ENCODE data around the gene ST3GAL6. TPM values are rescaled to one million over a fixed set of nuclear protein-coding genes. Genes with fewer than 3 reads are reported as not detected.

ST3GAL6 gene
- total and polyA plus RNA-seq, 2 experiments from 2014 or later, result 41.1 to 41.7 TPM

DNA sequence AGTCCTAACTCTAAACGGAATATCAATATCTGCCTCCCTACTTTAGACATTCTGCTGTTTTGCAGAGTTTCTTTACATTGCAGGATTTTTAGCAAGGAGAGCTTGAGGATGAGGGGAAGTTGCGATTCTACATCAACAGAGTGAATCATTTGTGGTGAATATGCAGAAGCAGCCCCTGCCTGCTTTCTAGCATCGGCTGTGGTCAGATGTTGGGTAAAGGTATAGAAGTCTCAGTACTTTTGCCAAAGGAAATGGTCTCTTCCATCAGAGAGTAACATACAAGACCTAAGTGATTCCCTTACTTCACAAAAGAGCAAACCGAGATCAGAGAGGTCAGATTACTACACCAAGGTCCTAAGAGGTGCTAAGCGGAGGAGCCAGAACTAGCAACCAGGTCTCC lies 15.2 kb downstream of the ST3GAL6 start:
- TF ChIP-seq, protein P1, sequence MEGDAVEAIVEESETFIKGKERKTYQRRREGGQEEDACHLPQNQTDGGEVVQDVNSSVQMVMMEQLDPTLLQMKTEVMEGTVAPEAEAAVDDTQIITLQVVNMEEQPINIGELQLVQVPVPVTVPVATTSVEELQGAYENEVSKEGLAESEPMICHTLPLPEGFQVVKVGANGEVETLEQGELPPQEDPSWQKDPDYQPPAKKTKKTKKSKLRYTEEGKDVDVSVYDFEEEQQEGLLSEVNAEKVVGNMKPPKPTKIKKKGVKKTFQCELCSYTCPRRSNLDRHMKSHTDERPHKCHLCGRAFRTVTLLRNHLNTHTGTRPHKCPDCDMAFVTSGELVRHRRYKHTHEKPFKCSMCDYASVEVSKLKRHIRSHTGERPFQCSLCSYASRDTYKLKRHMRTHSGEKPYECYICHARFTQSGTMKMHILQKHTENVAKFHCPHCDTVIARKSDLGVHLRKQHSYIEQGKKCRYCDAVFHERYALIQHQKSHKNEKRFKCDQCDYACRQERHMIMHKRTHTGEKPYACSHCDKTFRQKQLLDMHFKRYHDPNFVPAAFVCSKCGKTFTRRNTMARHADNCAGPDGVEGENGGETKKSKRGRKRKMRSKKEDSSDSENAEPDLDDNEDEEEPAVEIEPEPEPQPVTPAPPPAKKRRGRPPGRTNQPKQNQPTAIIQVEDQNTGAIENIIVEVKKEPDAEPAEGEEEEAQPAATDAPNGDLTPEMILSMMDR (IDR thresholded peaks at IDR 0.05; ENCODE audit: low read depth, low read length), result no peak
- no peaks in the 10 kb centered on the region for H3K27me3 ChIP-seq
- peaks cover 7% of the 10 kb centered on the region for H3K4me1 ChIP-seq (ENCODE audit: low read depth)
- no peak overlapping the region for H3K4me3 ChIP-seq
- no peak overlapping the region for H3K27ac ChIP-seq
- peaks cover 13% of the 10 kb centered on the region for H3K36me3 ChIP-seq
- DNase-seq (ENCODE audit: low read depth in 1 of 2, low spot score in 1 of 2), result no peak
- no peaks in the 10 kb centered on the region for H3K9me3 ChIP-seq (ENCODE audit: low read depth)

DNA sequence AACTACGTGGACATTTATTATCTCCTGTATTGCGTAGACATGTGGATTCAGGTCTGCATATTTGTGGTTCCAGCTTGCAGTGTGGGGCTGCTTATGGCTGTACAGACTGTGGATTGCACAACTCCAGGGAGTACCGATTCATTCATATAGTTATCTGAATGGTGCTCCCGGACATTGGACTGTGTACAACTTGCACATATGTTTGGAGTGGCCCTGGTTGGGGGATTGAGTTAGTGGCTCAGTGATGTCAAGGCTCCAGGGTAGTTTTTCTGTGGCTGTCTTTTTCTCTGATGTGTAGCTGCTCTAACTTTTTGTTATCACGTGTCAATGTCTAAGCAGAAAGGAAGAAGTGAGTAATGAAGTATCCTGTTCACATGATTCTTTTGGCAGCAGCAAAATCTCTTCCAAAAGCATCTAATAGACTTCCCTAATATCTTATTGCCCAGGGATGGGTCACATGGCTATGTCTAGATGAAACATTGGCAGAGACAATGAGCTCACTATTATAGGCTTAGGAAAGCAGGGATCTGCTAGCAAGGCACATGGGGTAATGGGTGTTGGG lies 15.8 kb downstream of the ST3GAL6 start:
- Histone ChIP-seq H3K4me3 (no peak overlapping the region), H3K36me3 (peaks cover 16% of the 10 kb centered on the region), H3K27me3 (no peaks in the 10 kb centered on the region), H3K9me3 (ENCODE audit: low read depth) (no peaks in the 10 kb centered on the region), H3K4me1 (ENCODE audit: low read depth) (peaks cover 7% of the 10 kb centered on the region), H3K27ac (peak overlapping the region; percentile 12)
- peak in 1 of 2 donors; percentile 99 for DNase-seq (ENCODE audit: low read depth in 1 of 2, low spot score in 1 of 2)
- TF ChIP-seq, protein P1 (IDR thresholded peaks at IDR 0.05; ENCODE audit: low read depth, low read length), result no peak

DNA sequence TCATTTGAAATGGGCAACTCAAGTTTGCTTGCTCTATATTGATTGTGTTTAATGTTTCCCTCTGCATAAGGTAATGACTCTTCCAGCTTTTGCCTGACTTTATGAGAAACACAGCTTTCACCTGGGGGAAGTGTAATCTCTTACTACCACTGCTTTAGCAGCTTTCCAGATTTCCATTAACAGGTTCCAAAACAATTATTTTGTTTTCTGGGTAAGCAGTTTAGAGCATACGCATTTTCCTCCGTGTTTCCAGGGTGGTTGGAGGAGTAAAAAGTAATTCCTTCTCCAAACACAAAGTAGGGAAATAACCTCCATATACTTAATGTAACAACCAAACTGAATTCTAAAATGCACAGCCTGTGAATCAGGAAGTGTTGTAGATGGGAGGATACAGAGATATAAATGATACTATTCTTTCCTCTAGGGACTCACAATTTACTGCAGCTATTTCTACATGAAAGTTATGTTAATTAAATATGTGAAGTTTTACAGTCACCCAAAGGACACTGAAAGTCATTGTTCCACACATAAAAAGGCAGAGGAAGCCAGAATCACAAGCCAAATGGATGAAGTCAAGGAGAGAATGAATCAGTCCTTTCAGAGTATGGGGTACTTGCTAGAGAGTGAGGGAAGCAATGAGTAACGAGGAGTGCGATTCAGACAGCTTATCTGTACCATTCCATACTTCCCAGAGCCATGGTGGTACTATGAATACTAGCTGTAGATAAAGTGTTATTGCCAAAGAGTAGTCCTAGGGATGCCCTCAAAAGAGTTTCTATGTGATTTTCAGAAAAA lies 16.6 kb downstream of the ST3GAL6 start:
- Histone ChIP-seq H3K36me3 (peaks cover 20% of the 10 kb centered on the region), H3K4me1 (ENCODE audit: low read depth) (peaks cover 7% of the 10 kb centered on the region), H3K9me3 (ENCODE audit: low read depth) (no peaks in the 10 kb centered on the region), H3K4me3 (no peak overlapping the region), H3K27me3 (no peaks in the 10 kb centered on the region), H3K27ac (peak overlapping the region; percentile 12)
- peak in 1 of 2 donors; percentile 90 for DNase-seq (ENCODE audit: low read depth in 1 of 2, low spot score in 1 of 2)
- TF ChIP-seq, protein P1 (IDR thresholded peaks at IDR 0.05; ENCODE audit: low read depth, low read length), result no peak

DNA sequence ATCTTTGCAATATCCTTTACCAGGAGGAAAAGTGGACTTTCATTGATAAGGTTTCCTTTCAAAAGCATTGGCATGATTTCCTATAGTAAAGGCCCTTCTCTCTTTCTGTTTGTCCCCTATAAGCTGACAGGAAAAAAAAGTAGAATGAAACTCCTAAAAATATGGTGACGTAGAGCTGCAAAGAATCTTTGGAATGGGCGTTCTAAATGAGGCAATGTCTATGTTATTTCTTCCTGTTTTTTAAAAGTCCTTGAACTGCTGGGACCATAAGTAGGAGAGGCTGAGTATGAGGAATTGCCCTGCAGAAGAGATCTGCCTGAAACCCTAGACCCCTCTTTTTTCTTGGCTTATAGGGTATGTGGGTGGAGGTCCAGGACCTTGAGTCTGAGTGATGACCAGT lies 17.2 kb downstream of the ST3GAL6 start:
- DNase-seq (ENCODE audit: low read depth in 1 of 2, low spot score in 1 of 2), result peak in 1 of 2 donors; percentile 86
- no peaks in the 10 kb centered on the region for H3K9me3 ChIP-seq (ENCODE audit: low read depth)
- peaks cover 6% of the 10 kb centered on the region for H3K4me1 ChIP-seq (ENCODE audit: low read depth)
- H3K36me3 ChIP-seq, result peaks cover 20% of the 10 kb centered on the region
- H3K27ac ChIP-seq, result no peak overlapping the region
- TF ChIP-seq, protein P1 (IDR thresholded peaks at IDR 0.05; ENCODE audit: low read depth, low read length), result no peak
- no peak overlapping the region for H3K4me3 ChIP-seq
- no peaks in the 10 kb centered on the region for H3K27me3 ChIP-seq

DNA sequence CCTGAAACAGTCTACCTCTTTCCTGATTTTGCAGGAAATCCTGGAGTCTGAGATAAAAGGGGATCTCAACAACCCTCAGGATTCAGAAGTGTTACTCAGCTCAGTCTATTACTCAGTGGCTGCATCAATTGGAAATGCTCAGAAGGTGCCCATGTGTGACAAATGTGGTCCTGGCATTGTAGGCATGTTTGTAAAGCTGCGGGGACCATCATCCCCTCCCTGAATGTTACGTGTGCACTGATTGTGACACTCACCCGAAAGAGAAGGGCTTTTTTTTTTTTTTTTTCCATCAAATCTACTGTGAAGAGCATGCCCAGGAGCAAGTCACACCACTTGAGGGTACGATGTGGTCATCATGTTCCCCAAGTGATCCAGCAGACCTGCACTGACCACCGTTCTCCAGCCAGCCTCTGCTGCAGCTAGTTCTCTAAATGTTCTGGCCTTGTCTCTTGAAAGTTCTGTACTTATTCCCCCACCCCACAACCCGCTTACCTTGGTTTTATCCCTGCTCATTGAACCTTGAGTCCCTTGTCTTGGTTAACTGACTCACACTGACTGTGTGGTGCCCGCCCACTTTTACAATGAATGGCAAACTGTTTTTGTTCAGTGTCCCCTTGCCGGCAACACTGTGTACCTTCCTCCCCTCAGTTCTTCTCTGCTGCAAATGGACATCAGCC lies 19.8 kb downstream of the ST3GAL6 start:
- TF ChIP-seq, protein P1 (IDR thresholded peaks at IDR 0.05; ENCODE audit: low read depth, low read length), result no peak
- Histone ChIP-seq H3K4me1 (ENCODE audit: low read depth) (peaks cover 20% of the 10 kb centered on the region), H3K27ac (no peak overlapping the region), H3K9me3 (ENCODE audit: low read depth) (no peaks in the 10 kb centered on the region), H3K4me3 (no peak overlapping the region), H3K27me3 (no peaks in the 10 kb centered on the region), H3K36me3 (peaks cover 20% of the 10 kb centered on the region)
- DNase-seq (ENCODE audit: low read depth in 1 of 2, low spot score in 1 of 2), result no peak

Data from cardiac muscle cell (in vitro differentiated cells and primary cell).